Measurements from ENCODE around the gene DNAJA4.
"Not testable (repeated sequence)": the region's sequence is repeated elsewhere in the genome, so short reads cannot be mapped to it uniquely, and the experiment has no call there.

Gene DNAJA4

GRCh38 chr15:78244893-78245292 lies 19.5 kb upstream of the DNAJA4 start:
- no peak for DNase-seq

GRCh38 chr15:78245392-78245791 lies 19.0 kb upstream of the DNAJA4 start:
- DNase-seq = not testable (repeated sequence)

GRCh38 chr15:78245976-78246620 lies 18.3 kb upstream of the DNAJA4 start:
- DNase-seq = not testable (repeated sequence)

GRCh38 chr15:78247911-78248310 lies 16.5 kb upstream of the DNAJA4 start:
- DNase-seq = no peak

- DNase-seq = no peak
These were observed 15.2 kb upstream of the DNAJA4 start for GRCh38 chr15:78249131-78249530.

DNA sequence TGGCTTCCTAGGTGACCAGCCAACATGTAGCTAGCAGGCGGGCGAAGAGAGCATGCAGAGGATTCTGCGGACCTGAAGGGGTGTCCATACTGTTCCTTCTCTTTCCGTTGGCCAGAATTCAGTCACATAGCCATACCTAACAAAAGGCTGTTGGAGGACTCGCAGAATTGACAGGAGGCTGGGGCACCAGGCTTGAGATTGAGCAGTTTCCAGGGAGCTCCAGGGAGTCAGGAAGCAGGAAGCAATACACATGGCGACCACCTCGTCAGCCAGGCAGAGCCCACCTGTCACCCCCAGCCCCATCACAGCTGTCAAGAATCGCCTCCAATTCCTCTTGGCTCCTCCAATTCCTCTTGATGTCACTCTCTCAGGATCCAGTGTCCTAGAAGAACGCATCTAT lies 13.2 kb upstream of the DNAJA4 start:
- no peak for DNase-seq

DNA sequence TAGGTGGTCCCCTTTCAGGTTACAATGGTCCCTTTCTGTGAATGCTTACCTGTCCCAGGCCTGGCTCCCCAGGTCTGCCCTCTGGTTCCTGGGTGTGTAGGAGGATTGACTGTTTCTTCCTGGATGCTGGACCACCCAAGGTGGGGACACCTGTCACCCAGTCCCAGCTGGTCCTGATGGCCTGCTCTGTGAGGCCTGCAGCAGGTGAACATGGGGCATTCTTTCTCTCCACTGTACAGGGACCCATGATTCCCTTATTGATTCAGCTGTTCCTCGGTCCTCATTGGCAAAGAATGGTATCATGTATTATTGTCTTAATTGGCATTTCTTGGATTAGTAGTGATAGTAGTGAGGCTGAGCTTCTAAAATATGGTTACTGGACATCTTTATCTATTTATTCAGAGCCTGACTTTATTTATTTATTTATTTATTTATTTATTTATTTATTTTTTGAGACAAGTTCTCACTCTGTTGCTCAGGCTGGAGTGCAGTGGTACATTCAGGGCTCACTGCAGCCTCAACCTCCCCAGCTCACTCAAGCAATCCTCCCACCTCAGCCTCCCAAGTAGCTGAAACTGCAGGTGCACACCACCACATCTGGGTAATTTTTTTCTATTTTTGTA lies 8.8 kb upstream of the DNAJA4 start:
- DNase-seq = no peak

DNA sequence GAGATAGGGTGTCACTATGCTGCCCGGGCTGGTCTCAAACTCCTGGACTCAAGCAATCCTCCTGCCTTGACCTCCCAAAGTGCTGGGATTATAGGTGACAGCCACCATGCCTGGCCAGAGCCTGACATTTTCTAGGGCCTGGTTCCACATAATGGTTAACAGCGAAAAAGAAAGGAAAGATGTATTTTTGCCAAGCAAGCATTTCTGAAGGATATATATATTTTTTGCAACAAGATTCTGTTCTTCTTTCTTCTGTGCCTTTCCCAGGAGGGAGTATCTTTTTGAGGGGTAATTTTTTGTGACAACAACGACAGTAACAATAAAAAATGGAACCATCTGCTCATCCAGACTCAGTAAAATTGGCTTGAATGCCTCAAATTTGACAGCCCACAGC lies 8.3 kb upstream of the DNAJA4 start:
- DNase-seq = no peak

DNA sequence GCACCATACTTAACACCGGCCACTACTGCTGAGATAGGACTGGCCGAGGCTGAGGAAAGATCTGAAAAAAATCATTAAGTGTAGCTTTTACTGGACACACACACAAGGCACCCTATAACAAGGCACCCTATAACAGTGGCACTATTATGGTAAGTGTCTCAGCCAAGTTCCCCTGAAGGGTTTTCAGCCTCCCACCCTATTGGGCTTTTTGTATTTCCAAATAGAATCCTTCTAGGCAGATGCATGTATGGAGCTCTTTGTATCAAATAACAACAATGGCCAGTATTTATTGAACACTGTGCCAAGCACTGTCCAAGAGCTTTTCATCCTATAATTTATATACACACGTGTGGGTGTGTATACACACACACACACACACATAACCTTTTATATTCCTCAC lies 6.7 kb upstream of the DNAJA4 start:
- no peak for DNase-seq

DNA sequence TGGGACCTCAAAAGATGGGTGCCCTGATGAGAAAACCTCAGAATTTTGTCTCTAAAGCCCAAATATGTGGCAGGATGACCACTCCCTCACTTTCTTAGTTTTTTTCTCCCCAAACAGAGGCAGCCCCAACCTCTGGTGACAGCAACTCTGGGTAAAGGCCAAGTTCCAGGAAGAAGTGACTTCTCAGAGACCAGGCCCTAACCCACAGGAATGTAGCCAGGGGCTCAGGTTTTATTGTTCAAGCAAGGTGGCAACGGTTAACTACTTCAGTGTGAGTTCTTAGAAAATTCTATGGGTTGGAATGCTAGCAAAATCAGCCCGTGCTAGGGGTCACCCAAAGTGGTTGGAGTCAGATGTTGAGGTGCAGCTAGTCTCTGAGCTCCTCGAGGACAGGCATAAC lies 5.1 kb upstream of the DNAJA4 start:
- DNase-seq = no peak

GRCh38 chr15:78260489-78260888 lies 3.9 kb upstream of the DNAJA4 start:
- no peak for DNase-seq

DNA sequence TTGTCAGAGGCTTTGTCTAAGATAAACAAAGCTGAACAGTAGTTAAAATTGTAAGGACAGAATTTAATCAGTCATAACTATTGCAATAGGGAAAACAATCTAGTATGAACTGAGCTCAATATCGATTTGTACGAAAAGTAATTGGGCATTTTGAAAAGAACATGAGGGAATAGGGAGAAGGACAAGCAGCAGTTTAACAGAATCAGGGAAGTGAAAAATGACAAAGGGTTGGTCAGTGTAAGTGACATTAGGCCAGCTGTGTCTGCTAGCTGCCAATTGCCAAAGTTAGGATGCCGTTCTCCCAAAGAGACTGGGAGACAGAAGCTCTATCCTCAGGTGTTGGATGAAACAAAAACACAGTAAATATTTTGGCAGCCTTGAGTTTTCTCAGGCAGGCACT lies 3.3 kb upstream of the DNAJA4 start:
- DNase-seq = no peak

GRCh38 chr15:78263351-78263781 lies 996 bp upstream of the DNAJA4 start:
- no peak for DNase-seq

GRCh38 chr15:78263907-78264303 lies 457 bp upstream of the DNAJA4 start:
- no peak for DNase-seq

DNA sequence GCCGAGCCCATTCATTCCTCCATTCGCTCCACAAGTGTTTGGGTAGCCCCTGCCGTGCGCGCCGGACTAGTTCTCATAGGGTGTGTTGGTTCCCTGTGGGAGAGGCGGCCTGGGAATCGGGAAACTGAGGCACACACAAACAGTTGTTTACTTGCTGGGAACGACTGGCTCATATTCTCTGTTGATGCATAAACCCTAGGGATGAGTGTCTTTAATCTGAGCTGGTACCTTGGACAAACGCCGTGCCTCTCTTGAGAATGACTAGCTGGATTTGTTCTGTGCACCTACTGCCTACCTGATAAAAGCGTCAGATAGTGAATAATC lies 737 bp downstream of the DNAJA4 start:
- DNase-seq = no peak

DNA sequence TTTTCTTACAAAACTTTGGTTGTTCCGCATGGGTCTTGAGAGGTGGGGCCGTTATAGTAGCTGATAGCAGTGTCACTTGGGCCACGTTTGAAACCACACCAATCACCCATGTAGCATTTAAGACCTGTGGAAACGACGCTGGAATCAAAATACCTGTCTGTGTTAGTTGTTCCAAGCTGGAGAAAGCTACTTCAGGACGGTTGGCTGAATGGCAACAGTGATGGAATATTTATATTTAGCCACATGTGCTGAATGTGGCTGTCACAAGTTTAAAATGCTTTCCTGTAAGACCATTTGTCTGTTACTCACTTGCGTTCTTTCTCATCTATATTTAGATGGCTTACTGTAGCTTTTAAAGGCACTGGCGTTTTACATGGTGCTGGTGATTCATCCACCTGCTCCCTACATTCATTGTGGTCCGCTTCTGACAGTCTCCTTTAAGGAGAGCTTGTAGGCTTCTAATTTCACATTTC lies 1.4 kb downstream of the DNAJA4 start:
- no peak for DNase-seq

GRCh38 chr15:78266229-78266628 lies 1.9 kb downstream of the DNAJA4 start:
- no peak for DNase-seq

GRCh38 chr15:78266806-78267205 lies 2.4 kb downstream of the DNAJA4 start:
- DNase-seq = no peak

- DNase-seq = no peak
These were observed 8.0 kb downstream of the DNAJA4 start for GRCh38 chr15:78272316-78272715.

- no peak for DNase-seq
These were observed 8.4 kb downstream of the DNAJA4 start for GRCh38 chr15:78272776-78273175.

GRCh38 chr15:78274994-78275393 lies 10.6 kb downstream of the DNAJA4 start:
- DNase-seq = no peak

- DNase-seq = no peak
These were observed 11.9 kb downstream of the DNAJA4 start for GRCh38 chr15:78276064-78276943.

GRCh38 chr15:78280319-78281072 lies 16.1 kb downstream of the DNAJA4 start:
- DNase-seq = no peak
